A673 (cell line): ENCODE measurements around the gene FTO. TPM values are rescaled to one million over a fixed set of nuclear protein-coding genes. Genes with fewer than 3 reads are reported as not detected.
A peak's percentile ranks its signal among the peaks of the same experiment; 100 is the strongest.

Experiments
- Bru-seq: library from RNA; stranded (reverse); fragments of 400-500 nt; gene quantifications from one replicate; lab custom pipeline; 2021; lab: Mats Ljungman, UMichigan
- BruChase-seq, 2 experiments: library from RNA; stranded (reverse); fragments of 400-500 nt; gene quantifications; one replicate each; lab custom pipeline; 2021; lab: Mats Ljungman, UMichigan
- BruUV-seq: library from RNA; stranded (reverse); fragments of 400-500 nt; replicated peaks from 2 replicates; lab custom pipeline; 2021; lab: Mats Ljungman, UMichigan
- CTCF ChIA-PET: fragments of 300-600 bp; sonication (Branson Sonifier 250); formaldehyde crosslinking; loops from one replicate; lab custom pipeline; 2022; ENCODE audit warnings: antibody characterized with exemption; lab: Charles Lee
- POLR2A ChIA-PET: fragments of 300-600 bp; sonication (Branson Sonifier 250); formaldehyde crosslinking; loops from one replicate; lab custom pipeline; 2022; ENCODE audit warnings: antibody characterized with exemption; ENCODE audit not compliant: low non-redundant PET; lab: Charles Lee
- DNase-seq: peaks from one replicate; pipeline ENCODE4 v3.0.0-alpha.2; 2015; ENCODE audit warnings: low spot score
- H3K27ac ChIP-seq: fragments of 200-600 bp; sonication (generic); 2 replicates; pipeline ENCODE4 v1.5.1; 2016; ENCODE audit warnings: mixed run types, low read depth, mild to moderate bottlenecking, mixed read lengths, antibody characterized with exemption, low read length; ENCODE audit not compliant: poor library complexity, severe bottlenecking
- H3K27me3 ChIP-seq: fragments of 200-600 bp; sonication (generic); replicated peaks from 2 replicates; pipeline ENCODE4 v1.6.1; 2017; ENCODE audit warnings: mixed run types, low read depth, mild to moderate bottlenecking, mixed read lengths, antibody characterized with exemption, low read length; ENCODE audit not compliant: insufficient read depth, poor library complexity
- H3K36me3 ChIP-seq: fragments of 200-600 bp; sonication (generic); 2 replicates; pipeline ENCODE4 v1.6.1; 2016; ENCODE audit warnings: mixed run types, mild to moderate bottlenecking, mixed read lengths, antibody characterized with exemption, low read length; ENCODE audit not compliant: insufficient read depth, poor library complexity, severe bottlenecking
- H3K4me1 ChIP-seq: fragments of 200-600 bp; sonication (generic); 2 replicates; pipeline ENCODE4 v1.6.1; 2017; ENCODE audit warnings: mixed run types, mild to moderate bottlenecking, mixed read lengths, antibody characterized with exemption, low read length; ENCODE audit not compliant: insufficient read depth, poor library complexity, severe bottlenecking
- H3K4me3 ChIP-seq: fragments of 200-600 bp; sonication (generic); 2 replicates; pipeline ENCODE4 v1.5.1; 2016; ENCODE audit warnings: low read depth, mixed run types, mild to moderate bottlenecking, mixed read lengths, low read length; ENCODE audit not compliant: poor library complexity, severe bottlenecking
- H3K9me3 ChIP-seq: fragments of 200-600 bp; sonication (generic); 2 replicates; pipeline ENCODE4 v1.6.1; 2016; ENCODE audit warnings: mixed run types, low read depth, mild to moderate bottlenecking, mixed read lengths, antibody characterized with exemption, low read length; ENCODE audit not compliant: poor library complexity, severe bottlenecking
- EZH2 ChIP-seq: fragments of 200-600 bp; sonication (generic); IDR thresholded peaks from 2 replicates; pipeline ENCODE4 v1.6.1; 2017; ENCODE audit warnings: borderline replicate concordance, low read depth, mild to moderate bottlenecking, mixed read lengths, antibody characterized with exemption, low read length; ENCODE audit not compliant: poor library complexity, severe bottlenecking
- intact Hi-C: fragments of 100-400 bp; cut with micrococcal nuclease; formaldehyde crosslinking; loops from one replicate; pipeline ENCODE4 v1.10.0; 2022; ENCODE audit not compliant: unreplicated experiment
- long read RNA-seq: library from polyadenylated mRNA; stranded (forward); transcript quantifications from one replicate; pipeline ENCODE4 v2.0.0, GENCODE V29; 2022
- total RNA-seq: library from RNA; stranded (reverse); gene quantifications from 2 replicates; pipeline ENCODE4 v1.2.3, GENCODE V29; 2021
- TF ChIP-seq, protein P1 (sequence below): fragments of 300-800, 200-600 bp; sonication (generic); conservative IDR thresholded peaks from 2 replicates; pipeline ENCODE4 v1.5.1; 2017; ENCODE audit warnings: low read depth, mild to moderate bottlenecking, antibody characterized with exemption, low read length, moderate library complexity, mixed read lengths

Gene FTO
- total RNA-seq, result 72.7 and 73.4 TPM in 2 replicates
- Bru-seq, nascent RNA, result percentile 74 among the genes with signal in this experiment
- percentile 67 among the genes with signal in this experiment for BruChase-seq, experiment 1, labeled RNA remaining after a 2-hour chase
- percentile 66 among the genes with signal in this experiment for BruChase-seq, experiment 2, labeled RNA remaining after a 6-hour chase
- long read RNA-seq, full-length matches to known transcripts, result 21 of 34 reads
- long read RNA-seq, partial matches to known transcripts, result 4 of 34 reads
- long read RNA-seq, other reads (novel, unspliced or antisense), result 9 of 34 reads

GRCh38 chr16:53703590-53704444 is at the start of gene FTO, which contains the start of gene RPGRIP1L:
FTO (plus strand) TSS chr16:53704156.
RPGRIP1L (minus strand) TSS chr16:53703859; CDS start chr16:53700723, 3,136 bp downstream.
- Histone ChIP-seq H3K4me3 (peak within 1 kb of the TSS; percentile 61), H3K4me1 (peaks cover 15% of the 10 kb centered on the region), H3K36me3 (no peaks in the 10 kb centered on the region), H3K9me3 (no peaks in the 10 kb centered on the region), H3K27ac (peak within 1 kb of the TSS; percentile 43), H3K27me3 (no peaks in the 10 kb centered on the region)
- BruUV-seq, result no TSS peak
- CTCF ChIA-PET, result interaction anchor here (0.6 kb wide), 1 partner anchor 1776 kb away, joined by 3 read pairs; no protein-coding TSS in a partner anchor
- DNase-seq, result peak; percentile 99
- POLR2A ChIA-PET, result interaction anchor here (0.6 kb wide), 1 partner anchor 219 kb away, joined by 3 read pairs; no protein-coding TSS in a partner anchor
- intact Hi-C loops, result loop anchor here (10.0 kb wide), 2 partner anchors 141 to 1221 kb away; no protein-coding TSS in a partner anchor
- no peak for TF ChIP-seq EZH2

DNA sequence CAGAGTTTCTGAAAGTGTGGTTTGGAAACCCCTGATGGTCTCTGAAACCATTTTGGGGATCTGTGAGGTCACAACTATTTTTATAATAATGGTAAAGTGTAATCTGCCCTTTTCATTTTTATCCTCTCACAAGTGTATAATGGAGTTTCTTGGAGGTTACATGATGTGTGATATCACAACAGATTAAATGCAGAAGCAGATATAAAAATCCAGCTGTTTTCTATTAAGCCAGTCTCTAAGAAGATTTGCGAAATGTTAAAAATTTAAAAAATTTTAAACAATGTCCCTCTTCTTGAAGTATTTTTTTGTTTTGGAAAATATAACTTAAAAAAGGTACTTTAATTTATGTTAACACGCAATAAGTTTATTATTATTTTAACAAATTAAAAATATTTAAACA is 49.0 kb upstream of the FTO start:
- TF ChIP-seq EZH2, result no peak
- TF ChIP-seq, protein P1, sequence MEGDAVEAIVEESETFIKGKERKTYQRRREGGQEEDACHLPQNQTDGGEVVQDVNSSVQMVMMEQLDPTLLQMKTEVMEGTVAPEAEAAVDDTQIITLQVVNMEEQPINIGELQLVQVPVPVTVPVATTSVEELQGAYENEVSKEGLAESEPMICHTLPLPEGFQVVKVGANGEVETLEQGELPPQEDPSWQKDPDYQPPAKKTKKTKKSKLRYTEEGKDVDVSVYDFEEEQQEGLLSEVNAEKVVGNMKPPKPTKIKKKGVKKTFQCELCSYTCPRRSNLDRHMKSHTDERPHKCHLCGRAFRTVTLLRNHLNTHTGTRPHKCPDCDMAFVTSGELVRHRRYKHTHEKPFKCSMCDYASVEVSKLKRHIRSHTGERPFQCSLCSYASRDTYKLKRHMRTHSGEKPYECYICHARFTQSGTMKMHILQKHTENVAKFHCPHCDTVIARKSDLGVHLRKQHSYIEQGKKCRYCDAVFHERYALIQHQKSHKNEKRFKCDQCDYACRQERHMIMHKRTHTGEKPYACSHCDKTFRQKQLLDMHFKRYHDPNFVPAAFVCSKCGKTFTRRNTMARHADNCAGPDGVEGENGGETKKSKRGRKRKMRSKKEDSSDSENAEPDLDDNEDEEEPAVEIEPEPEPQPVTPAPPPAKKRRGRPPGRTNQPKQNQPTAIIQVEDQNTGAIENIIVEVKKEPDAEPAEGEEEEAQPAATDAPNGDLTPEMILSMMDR, result no peak
- Histone ChIP-seq H3K36me3 (peaks cover 3% of the 10 kb centered on the region), H3K9me3 (no peaks in the 10 kb centered on the region), H3K4me1 (no peaks in the 10 kb centered on the region), H3K27ac (no peak overlapping the region), H3K27me3 (no peaks in the 10 kb centered on the region), H3K4me3 (no peak overlapping the region)
- no peak for DNase-seq
- ChIA-PET CTCF (no interaction called here), POLR2A (no interaction called here)
- intact Hi-C loops, result no loop called here
- BruUV-seq, result no TSS peak

- no peaks in the 10 kb centered on the region for H3K36me3 ChIP-seq
- H3K27me3 ChIP-seq, result no peaks in the 10 kb centered on the region
- no peak overlapping the region for H3K4me3 ChIP-seq
- BruUV-seq, result no TSS peak
- no peak for TF ChIP-seq EZH2
- TF ChIP-seq, protein P1, result no peak
- ChIA-PET POLR2A (no interaction called here), CTCF (no interaction called here)
- DNase-seq, result no peak
- no peaks in the 10 kb centered on the region for H3K9me3 ChIP-seq
- no peaks in the 10 kb centered on the region for H3K4me1 ChIP-seq
- no peak overlapping the region for H3K27ac ChIP-seq
- intact Hi-C loops, result no loop called here
Measured at GRCh38 chr16:53662072-53662471, 41.9 kb upstream of the FTO start.
